ENCODE data around the gene LACTBL1.

The LACTBL1 gene

DNA sequence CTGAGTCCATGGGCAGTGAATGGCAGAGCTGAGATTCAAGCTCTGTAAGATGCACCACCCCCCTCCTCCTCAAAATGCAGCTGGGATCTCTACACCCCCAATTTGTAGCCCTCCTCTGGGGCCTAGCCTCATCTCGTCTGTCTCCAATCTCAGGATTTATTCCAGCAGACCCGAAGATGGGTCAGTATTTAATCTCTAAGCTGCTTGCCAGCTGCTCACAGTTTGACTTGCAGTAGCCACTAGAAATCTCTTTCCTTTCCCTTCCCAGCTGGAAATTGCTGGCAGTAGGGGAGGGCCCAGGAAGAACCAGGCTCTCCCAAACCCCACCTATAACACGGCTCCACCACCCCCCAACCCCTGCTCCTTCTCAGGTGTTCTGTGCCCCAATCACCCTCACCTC is 1.5 kb downstream of the LACTBL1 start:
- Histone ChIP-seq H3K27me3 (ENCODE audit: insufficient read depth, low read length) (no peaks in the 10 kb centered on the region; the same call in 1 of the 2 replicates), H3K79me2 (ENCODE audit: insufficient read depth, low read length) (no peaks in the 10 kb centered on the region), H3K4me1 (ENCODE audit: insufficient read depth, low read length, severe bottlenecking) (no peaks in the 10 kb centered on the region), H3K36me3 (ENCODE audit: insufficient read depth, low read length) (no peaks in the 10 kb centered on the region; the same call in 1 of the 2 replicates), H3K9me3 (ENCODE audit: low read length) (peaks cover 5% of the 10 kb centered on the region; the same call in 1 of the 2 replicates), H2AFZ (ENCODE audit: low read length) (no peak overlapping the region), H3F3A (ENCODE audit: insufficient read depth, low read length) (no peaks in the 10 kb centered on the region), H3K4me2 (ENCODE audit: low read length) (no peak overlapping the region), H3K27ac (ENCODE audit: low read depth, low read length, poor library complexity, severe bottlenecking) (no peak overlapping the region), H3K9me2 (ENCODE audit: low read depth, low read length) (no peaks in the 10 kb centered on the region), H3K9ac (ENCODE audit: low read length) (no peak overlapping the region), H4K20me1 (ENCODE audit: insufficient read depth, low read length) (no peaks in the 10 kb centered on the region), H3K4me3 (ENCODE audit: low read depth, low read length, poor library complexity, severe bottlenecking) (no peak overlapping the region)
- no peak for TF ChIP-seq EZH2 (IDR thresholded peaks at IDR 0.05; ENCODE audit: borderline replicate concordance, low read length)
- TF ChIP-seq, protein P1, sequence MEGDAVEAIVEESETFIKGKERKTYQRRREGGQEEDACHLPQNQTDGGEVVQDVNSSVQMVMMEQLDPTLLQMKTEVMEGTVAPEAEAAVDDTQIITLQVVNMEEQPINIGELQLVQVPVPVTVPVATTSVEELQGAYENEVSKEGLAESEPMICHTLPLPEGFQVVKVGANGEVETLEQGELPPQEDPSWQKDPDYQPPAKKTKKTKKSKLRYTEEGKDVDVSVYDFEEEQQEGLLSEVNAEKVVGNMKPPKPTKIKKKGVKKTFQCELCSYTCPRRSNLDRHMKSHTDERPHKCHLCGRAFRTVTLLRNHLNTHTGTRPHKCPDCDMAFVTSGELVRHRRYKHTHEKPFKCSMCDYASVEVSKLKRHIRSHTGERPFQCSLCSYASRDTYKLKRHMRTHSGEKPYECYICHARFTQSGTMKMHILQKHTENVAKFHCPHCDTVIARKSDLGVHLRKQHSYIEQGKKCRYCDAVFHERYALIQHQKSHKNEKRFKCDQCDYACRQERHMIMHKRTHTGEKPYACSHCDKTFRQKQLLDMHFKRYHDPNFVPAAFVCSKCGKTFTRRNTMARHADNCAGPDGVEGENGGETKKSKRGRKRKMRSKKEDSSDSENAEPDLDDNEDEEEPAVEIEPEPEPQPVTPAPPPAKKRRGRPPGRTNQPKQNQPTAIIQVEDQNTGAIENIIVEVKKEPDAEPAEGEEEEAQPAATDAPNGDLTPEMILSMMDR (IDR thresholded peaks at IDR 0.05; ENCODE audit: low read length), result no peak

DNA sequence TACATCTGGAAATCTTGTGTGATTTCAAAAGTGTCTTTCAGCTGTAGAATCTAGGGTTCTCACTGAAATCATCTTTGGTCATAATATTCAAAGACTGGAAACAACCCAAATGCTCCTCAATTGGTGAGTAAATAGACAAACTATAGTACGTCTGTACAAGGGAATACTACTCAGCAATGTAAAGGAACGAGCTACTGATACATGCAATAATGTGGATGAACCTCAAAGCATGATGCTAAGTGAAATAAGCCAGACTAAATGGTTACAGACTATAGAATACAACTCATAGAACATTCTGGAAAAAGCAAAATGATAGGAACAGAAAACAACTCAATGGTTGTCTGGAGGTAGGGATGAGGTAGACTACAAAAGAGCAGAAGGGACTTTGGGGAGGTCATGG is 2.6 kb downstream of the LACTBL1 start:
- no peaks in the 10 kb centered on the region for H4K20me1 ChIP-seq (ENCODE audit: insufficient read depth, low read length)
- no peaks in the 10 kb centered on the region for H3K79me2 ChIP-seq (ENCODE audit: insufficient read depth, low read length)
- no peak for TF ChIP-seq EZH2 (IDR thresholded peaks at IDR 0.05; ENCODE audit: borderline replicate concordance, low read length)
- TF ChIP-seq, protein P1 (IDR thresholded peaks at IDR 0.05; ENCODE audit: low read length), result no peak
- no peak overlapping the region for H3K27ac ChIP-seq (ENCODE audit: low read depth, low read length, poor library complexity, severe bottlenecking)
- peaks cover 4% of the 10 kb centered on the region; the same call in 1 of the 2 replicates for H3K27me3 ChIP-seq (ENCODE audit: insufficient read depth, low read length)
- no peak overlapping the region for H2AFZ ChIP-seq (ENCODE audit: low read length)
- H3K36me3 ChIP-seq (ENCODE audit: insufficient read depth, low read length), result no peaks in the 10 kb centered on the region; the same call in 1 of the 2 replicates
- no peaks in the 10 kb centered on the region for H3F3A ChIP-seq (ENCODE audit: insufficient read depth, low read length)
- H3K9me2 ChIP-seq (ENCODE audit: low read depth, low read length), result no peaks in the 10 kb centered on the region
- no peaks in the 10 kb centered on the region for H3K4me1 ChIP-seq (ENCODE audit: insufficient read depth, low read length, severe bottlenecking)
- H3K4me3 ChIP-seq (ENCODE audit: low read depth, low read length, poor library complexity, severe bottlenecking), result no peak overlapping the region
- peaks cover 5% of the 10 kb centered on the region; the same call in 1 of the 2 replicates for H3K9me3 ChIP-seq (ENCODE audit: low read length)
- H3K4me2 ChIP-seq (ENCODE audit: low read length), result no peak overlapping the region
- H3K9ac ChIP-seq (ENCODE audit: low read length), result no peak overlapping the region

DNA sequence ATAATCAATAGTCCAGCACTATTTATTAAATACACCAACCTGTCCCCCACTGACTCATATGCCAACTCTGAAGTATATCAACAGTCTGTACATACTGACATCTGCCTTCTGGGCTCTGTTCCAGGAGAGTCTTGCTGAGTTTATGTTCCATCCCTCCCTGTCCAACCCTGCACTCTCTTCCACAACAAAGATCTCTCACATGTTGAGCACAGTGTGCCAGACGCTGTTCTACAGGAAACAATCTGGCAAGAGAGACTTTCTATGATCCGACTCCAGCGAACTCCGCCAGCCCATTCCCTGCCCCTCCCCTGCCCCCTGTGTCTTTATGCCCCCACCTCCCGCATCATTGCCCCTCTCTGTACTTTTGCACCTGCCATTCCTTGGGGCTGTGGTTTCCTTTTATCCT is 3.4 kb downstream of the LACTBL1 start:
- Histone ChIP-seq H3K4me2 (ENCODE audit: low read length) (no peak overlapping the region), H3K27me3 (ENCODE audit: insufficient read depth, low read length) (peaks cover 4% of the 10 kb centered on the region; the same call in 1 of the 2 replicates), H2AFZ (ENCODE audit: low read length) (no peak overlapping the region), H3K27ac (ENCODE audit: low read depth, low read length, poor library complexity, severe bottlenecking) (no peak overlapping the region), H3F3A (ENCODE audit: insufficient read depth, low read length) (no peaks in the 10 kb centered on the region), H3K79me2 (ENCODE audit: insufficient read depth, low read length) (no peaks in the 10 kb centered on the region), H3K4me3 (ENCODE audit: low read depth, low read length, poor library complexity, severe bottlenecking) (no peak overlapping the region), H3K36me3 (ENCODE audit: insufficient read depth, low read length) (no peaks in the 10 kb centered on the region; the same call in 1 of the 2 replicates), H3K4me1 (ENCODE audit: insufficient read depth, low read length, severe bottlenecking) (no peaks in the 10 kb centered on the region), H3K9me2 (ENCODE audit: low read depth, low read length) (no peaks in the 10 kb centered on the region), H3K9ac (ENCODE audit: low read length) (no peak overlapping the region), H4K20me1 (ENCODE audit: insufficient read depth, low read length) (no peaks in the 10 kb centered on the region), H3K9me3 (ENCODE audit: low read length) (peaks cover 5% of the 10 kb centered on the region; the same call in 1 of the 2 replicates)
- no peak for TF ChIP-seq EZH2 (IDR thresholded peaks at IDR 0.05; ENCODE audit: borderline replicate concordance, low read length)
- TF ChIP-seq, protein P1 (IDR thresholded peaks at IDR 0.05; ENCODE audit: low read length), result no peak

All from OCI-LY1 (cell line).